GM18519 (cell line): ENCODE measurements around the gene SULF2.
"Not testable (repeated sequence)": the region's sequence is repeated elsewhere in the genome, so short reads cannot be mapped to it uniquely, and the experiment has no call there.

Experiments
- ATAC-seq: cut with Tn5 transposase; IDR thresholded peaks from one replicate; pipeline ENCODE4 v1.9.1; 2021; ENCODE audit warnings: mild to moderate bottlenecking, moderate library complexity; ENCODE audit not compliant: unreplicated experiment, low FRiP score

The SULF2 gene

DNA sequence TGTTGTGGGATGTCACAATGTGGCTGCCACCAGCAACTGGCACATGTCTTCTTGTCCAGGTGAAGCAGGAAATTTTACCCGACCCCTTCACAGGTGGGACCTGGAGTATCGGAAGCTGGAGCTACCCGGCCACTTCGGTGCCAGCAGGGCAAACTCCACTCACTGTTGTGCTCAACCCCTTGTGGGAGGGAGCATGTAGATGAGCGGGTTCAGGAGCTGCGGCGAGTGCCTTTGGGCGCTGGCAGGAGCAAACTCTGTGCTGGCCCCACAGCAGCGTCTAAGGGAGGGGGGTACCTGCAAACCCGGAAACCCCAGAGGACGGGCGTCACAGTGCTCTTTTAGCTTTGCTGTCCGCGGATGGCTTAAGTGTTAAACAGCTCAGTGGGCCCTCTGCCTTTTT is 20.7 kb upstream of the SULF2 start:
- no peak for ATAC-seq

DNA sequence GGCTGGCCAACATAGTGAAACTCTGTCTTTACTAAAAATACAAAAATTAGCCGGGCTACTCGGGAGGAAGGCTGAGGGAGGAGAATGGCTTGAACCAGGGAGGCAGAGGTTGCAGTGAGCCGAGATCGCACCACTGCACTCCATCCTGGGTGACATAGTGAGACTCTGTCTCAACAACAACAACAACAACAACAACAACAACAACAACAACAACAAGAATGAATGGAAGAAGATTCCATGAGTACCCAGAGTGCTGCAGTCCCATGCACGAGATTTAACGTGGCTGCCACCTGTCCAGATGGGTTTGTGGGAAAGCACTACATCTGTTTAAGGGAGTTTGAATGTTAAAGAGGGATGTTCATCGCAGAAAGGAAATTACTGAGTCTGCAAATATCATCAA is 19.7 kb upstream of the SULF2 start:
- not testable (repeated sequence) for ATAC-seq

DNA sequence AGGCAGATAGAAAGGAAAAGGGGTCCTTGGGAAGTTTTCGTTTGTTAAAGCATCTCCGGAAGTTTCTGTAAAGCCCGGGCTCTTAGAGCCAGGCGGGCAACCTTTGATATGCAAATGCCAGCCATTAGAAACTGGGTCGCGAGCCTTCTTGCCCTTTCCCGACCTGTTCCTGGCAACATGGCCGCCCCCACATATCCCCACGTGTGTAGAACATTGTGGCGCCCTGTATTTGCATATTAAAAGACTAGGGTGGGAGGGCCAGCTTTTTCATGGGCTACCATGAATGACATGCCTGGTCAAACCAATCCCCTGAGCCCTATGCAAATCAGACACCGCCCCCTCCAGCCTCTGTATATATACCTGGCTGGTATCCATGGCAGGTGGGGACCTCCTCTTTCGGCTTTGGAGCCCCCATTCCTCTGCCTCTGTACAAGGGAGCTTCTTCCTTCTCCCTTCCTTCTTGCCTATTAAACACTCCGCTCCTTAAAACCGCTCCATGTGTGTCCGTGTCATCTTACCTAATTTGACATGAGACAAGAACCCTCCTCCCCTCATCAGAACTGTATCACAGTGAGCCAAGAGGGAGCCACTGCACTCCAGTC is 19.0 kb upstream of the SULF2 start:
- ATAC-seq: not testable (repeated sequence)

DNA sequence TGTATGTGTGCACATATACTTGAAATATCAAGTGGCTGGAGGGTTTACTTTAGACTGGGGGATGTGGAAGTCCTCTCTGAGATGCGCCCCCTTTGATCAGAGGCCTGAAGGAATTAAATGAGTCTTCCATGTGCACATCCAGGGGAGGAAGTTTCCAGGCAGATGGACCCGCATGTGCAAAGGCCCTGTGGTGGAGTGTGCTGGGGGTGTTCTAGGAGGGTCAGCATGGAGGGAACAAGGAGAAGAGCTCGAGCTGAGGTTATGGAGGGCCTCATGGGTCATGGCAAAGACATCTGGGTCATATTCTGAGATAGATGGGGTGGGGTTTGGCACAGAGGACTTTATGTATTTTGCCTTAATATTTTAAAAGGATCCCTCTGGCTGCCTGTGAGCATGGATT is 17.7 kb upstream of the SULF2 start:
- ATAC-seq: no peak

DNA sequence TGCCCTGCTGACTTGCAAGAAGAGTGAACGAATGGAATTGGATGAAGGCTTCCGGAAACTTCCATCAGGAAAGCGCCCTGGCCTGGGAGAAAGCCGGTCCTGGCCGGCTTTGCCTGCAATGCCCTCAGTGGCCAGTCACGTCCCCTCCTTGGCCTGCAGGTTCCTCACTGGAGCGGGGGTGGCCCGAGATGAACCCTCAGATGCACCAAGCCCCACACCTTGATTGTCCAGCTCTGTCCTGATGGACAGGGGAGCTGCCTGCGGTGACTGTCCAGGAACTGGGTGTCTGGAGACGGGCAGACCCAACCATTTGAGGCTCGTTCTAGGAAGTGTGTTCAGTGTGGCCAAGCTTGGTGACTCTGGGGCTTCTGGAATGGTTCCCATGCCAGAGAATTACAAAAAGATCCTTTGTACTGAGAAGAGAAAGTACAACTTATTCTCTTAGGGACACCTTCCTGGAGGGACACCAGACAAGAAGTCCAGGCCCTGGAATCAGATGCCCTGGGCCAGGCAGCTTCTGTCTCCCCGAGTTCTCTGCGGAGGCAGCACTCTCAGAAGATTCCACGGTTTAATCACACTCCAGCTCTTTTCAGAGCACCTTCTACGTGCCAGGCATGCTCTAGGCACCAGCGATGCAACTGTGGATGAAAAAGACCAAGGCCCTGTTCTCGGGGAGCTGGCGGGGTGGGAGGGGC is 17.1 kb upstream of the SULF2 start:
- ATAC-seq: no peak

DNA sequence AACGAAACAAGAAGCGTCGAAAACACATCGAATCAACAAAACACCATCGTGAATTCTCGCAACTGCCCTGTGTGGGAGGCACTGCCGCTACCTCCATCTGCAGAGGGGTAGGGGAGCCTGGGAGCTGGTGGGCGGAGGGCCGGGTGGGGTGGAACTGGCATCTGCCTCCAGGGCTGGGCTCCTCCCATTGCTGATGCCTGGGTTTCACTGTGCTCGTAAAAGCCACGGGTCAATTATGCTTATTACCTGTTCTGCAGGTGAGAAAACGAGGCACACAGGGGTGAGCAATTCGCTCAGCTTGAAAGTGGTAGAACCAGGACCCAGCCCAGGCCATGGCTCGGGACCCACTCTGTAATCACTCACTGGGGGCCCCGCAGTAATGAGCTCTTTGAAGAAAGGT is 16.5 kb upstream of the SULF2 start:
- ATAC-seq: no peak

DNA sequence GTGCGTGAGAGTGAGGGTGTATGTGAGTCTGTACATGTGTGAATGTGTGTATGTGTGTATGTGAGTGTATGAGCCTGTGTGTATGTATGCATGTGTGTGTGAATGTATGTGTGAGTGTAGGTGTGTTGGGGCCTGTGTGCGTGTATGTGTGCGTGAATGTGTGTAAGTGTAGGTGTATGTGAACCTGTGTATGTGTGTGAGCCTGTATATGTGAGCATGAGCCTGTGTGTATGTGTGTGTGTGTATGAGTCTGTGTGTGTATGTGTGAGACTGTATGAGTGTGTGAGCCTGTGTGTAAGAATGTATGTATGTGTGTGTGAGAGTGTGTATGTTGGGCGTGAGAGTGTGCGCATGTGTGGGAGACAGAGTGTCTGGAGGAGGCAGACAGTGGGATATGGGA is 15.8 kb upstream of the SULF2 start:
- no peak for ATAC-seq

DNA sequence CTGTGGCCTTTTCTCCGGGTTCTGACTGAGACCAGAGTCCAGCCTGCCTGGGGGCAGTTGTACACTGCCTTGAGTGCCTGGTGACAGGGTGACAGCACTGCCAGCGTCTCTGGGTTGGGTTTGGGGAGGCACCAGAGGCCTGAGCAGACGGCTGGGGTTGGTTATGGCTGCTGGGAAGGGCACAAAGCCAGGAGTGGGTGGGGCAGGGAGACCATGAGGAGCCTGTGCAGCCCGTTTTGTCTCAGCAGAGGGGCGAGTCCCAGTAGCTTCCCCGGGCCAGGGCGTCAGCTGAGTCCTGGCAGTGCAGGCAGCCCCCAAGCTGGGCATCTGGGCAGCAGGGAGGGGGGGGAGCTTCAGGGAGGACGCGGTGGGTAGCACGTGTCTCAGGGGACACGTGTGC is 15.3 kb upstream of the SULF2 start:
- no peak for ATAC-seq

DNA sequence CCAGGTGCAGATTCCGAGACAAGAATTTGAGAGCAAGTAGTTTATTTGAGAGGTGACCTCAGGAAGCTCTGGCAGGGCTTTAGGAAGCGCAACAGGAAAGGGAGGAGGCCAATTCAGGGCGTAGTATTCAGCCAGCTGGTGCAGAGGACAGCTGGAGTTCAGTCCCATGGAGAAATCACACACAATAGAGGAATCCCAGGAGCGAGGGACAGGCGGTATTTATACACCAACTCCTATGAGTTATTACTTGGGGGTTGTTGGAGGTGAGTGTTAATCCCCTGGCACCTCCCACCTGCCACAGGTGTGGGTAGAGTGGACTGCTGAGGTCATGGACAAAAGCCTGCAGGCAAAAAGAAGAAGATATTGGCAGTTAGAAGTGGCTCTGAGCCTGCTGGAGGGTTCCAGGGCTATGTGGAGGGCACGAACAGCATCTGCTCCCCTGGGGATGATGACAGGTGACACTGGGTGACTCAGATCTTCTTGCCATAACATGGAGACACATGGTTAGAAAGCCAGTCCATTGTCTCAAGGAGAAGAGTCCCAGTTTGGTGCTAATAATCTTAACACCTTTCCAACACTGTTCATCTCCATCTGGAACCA is 13.9 kb upstream of the SULF2 start:
- ATAC-seq: no peak

DNA sequence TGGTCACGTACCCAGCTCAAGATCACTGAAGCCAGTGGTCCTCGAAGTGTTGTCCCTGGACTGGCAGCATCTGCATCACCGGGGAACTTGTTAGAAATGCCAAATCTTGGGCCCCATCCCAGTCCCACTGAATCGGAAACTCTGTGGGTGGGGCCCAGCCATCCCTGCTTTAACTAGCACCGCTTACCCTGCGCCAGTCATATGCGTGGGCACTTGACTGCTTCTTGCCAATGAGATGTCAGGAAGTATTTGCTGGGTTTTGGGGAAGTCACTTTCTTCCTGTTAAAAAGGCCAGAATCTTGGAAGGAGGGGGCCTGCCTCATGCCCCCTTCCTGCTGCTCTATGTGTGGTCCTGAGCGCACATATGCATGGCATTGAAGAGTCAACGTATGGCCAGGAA is 11.7 kb upstream of the SULF2 start:
- no peak for ATAC-seq

DNA sequence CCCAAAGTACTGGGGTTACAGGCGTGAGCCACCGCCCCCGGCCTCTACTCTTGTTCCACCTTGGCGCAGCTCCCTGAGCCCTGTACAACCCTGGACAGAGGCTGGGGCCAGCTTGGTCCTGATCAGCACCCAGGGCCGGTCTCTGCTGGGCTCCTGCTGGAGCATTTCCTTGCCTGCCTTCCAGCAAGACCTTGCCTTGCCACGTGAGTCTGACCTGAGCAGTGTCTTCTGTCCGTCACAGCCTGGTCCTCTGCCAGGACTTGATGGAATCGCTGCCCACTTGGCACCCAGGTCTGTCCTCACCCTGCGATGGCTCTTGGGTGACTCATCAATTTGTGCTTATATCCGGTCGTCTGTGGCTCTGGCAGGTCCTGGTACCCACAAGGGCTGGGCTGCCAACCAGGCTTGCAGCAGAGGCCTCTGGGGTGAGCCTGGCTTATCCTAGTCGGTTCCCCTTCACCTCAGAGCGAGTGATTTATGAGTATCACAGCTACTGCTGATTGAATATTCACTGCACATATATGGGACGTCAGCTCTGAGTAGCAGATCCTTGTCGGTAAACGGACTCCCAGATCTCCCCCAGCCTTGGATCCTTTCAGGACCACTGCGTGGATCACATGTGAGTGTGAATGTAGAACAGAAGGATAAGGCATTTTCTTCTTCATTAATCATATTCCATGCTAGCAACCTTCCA is 10.1 kb upstream of the SULF2 start:
- no peak for ATAC-seq

DNA sequence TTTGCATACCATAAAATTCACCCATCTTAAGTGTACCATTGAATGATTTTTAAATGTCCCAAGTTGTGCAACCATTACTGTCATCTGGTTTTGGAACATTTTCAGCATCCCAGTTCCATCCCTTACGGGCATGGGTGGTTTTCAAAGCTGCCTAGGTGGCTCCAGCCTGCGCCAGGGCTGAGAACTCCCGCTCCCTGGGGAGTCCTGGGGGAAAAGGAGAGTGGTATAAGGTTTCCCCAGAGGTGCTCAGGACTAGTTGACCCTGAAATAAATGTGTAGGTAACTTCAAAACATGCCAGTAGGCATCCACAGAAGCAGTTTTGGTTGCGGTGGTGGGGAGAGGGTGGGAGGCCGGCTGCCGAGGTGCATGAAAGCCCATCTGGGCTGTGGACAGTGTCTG is 9.0 kb upstream of the SULF2 start:
- ATAC-seq: not testable (repeated sequence)

DNA sequence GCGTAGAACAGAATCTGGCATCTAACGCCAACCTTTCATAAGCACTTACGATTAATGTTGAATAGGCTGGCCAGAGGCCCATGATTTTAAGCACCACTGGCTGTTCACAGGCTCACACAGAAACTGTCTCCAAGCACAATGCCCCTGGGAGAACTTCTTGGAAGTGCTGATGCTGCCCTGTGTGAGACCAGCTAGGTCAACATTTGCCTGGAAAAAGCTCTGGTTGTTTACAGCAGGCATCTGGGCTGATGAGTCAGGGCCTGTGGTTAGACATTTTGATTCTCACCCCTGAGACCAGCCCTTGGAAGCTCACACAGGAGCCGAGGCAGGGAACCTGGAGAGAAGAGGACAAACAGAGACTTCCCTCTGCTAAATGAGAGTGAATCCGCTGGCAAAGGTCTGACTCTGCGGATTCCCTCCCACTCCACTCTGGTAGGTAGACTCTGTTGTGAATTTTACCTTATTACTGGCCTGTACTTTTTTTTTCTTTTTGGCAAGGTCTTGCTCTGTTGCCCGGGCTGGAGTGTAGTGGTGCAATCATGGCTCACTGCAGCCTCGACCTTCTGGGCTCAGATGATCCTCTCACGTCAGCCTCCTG is 6.8 kb upstream of the SULF2 start:
- no peak for ATAC-seq

DNA sequence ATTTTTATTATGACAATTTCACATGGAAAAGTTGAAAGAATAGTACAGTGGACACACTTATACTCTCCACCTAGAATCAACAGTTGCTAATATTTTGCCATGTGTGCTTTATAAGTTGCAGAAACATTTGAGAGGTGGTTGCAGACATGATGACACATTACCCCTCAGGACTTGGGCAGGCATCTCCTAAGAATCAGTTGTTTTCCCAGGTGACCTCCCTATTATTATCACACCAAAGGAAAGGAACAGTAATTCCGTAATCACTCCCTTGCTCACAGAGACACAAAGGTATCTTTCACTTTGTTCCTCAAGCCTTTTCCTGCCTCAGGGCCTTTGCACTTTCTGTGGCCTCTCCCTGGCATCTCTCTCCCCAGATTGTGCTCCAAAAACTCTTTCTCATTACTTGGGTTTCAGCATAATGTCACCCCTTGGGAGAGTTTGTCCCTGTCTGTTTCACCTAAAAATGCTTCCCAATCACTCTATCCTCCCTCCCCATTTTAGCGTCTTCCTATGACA is 5.9 kb upstream of the SULF2 start:
- ATAC-seq: no peak

DNA sequence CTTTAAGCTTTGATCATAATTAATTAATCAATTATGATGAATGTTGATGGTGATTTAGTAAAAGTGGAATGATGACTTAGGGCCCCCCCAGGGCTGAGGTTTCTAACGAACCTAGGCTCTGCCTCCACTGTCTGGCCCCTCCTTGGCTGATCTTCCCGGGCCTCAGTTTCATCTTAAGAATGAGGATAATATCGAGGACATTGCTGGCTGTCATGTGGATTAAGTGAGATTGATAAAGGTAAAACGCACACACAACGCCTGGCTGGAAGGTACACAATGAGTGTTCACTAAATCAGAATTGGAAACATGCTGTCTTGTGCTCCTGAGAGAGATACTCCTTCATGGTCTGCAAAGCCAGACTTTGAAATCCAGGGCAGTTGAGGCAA is 5.3 kb upstream of the SULF2 start:
- ATAC-seq: no peak

DNA sequence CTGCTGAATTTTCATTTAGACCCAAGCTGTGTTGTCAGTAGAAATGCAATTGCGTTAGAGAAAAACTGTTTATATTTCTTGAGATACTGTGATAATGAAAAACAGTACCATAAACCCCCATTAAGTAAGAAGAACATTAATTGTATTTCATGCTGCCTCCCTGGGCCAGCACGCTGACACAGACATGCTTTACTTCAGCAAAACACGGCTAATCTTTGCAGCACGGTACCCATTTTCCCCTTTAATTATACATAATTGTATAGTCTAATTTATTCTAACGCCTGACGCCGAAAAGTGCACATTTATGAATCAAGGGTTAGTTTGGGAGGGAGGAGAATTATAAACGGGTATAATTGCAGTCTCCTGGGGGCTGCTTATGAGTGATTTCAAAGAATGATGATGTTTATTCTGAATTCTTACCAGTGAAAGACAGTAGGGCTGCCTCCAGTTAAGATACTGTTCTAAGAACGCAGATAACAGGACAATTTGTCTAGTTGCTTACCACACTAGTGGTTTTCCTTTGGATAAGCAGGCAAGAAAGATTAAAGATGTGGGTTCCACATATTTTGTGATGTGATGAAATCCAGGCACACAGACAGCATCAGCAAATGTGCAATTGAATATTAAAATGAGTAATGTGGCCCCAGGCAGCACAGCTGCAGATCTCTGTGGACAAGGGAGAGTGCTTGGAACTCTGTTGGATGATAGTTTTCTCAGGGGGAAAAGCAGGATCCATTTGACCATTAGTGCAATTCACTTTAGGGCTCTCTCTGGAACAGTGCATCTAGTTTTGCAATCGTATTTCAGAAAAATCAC is 4.7 kb upstream of the SULF2 start:
- no peak for ATAC-seq

DNA sequence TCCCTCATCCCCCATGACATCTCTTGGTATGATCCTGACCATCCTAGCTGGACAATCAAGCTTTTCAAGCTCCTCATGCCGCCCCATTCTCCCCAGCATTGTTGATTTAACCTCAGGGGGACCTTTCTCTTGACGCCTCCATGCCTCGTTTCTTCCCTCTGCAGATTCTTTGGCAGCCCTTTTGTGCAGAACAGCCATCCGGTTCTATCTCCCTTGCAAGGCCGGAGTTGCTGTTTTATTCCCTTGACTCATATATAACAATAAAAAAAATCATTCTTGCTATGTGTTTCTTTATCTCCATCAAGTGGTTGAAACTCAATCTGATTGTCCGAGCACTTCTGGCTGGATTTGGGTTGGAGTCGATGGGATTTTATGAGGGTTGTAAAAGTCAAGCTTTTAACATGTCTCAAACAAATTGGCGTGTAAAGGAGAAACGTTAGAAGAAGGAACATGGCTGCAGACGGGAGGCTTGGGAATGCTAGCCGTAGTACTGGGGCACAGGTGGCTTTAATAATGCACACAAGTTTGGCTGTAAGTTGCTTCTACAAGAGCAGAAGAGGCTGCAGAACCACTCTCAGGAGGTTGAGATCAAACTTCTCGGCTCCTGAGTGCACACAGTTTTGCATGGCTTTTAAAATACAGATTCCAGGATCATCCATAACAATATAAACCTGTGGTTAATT is 3.9 kb upstream of the SULF2 start:
- ATAC-seq: no peak

DNA sequence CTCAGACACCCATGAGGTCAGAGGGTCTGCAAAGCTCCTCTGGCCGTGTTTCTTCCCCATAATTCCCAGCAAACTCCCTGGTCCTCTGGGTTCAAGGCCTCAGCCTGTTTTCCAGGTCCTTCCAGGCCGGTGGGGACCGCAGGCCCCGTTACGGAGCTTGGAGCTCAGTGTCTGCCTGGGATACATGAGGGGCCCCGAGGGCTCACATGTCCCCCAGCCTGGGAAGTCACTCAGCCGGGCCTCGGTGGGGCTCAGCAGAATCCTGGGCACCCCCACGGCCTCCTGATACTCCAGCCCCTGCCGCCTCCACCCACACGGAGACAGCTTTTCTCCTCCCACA is 3.4 kb upstream of the SULF2 start:
- ATAC-seq: no peak

DNA sequence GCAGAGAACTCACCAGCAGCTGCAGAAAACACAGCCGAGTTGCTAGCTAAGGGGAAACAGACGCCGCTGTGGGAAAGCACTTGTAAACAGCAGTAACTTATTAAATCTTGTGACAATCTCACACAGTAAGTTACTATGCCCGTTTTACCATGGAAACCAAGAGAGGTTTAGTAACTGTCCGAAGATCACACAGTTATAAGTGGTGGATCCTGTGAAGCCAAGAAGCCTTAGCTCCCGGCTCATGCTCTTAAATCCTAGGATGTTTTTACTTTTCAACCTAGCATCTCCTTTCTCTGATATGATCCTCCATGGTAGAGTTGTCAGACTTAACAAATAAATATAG is 1.5 kb upstream of the SULF2 start:
- no peak for ATAC-seq
